ENCODE data around the gene NOS3. TPM values are rescaled to one million over a fixed set of nuclear protein-coding genes. Genes with fewer than 3 reads are reported as not detected.

NOS3 gene
- total RNA-seq, 1 experiment from 2014 or later = 0.46 TPM

DNA sequence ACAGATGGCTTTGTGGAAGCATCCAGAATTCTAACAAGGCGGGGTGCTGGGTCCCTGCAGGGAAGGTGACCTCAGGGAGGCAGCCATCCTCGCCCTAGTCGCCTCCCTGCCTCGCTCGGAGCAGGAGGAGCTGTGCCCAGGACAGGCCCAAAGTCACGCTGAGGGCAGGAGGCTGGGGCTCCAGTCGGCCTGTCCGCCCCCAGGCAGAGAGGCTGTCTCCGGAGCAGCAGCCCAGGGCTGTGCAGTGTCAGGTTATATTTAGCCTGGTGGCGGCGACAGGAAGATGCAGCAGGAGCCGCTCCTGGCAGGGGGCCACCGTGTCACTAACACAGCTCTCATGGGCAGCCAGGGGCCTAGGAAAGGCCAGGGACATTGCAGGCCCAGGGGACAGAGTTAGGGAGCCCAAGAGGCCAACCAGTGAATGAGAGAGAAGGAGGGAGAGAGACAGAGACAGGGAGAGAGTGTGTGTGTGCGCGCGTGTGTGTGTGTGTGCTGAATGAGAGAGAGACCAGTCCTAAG lies 26.2 kb upstream of the NOS3 start:
- no peak for DNase-seq (ENCODE audit: low read depth)

DNA sequence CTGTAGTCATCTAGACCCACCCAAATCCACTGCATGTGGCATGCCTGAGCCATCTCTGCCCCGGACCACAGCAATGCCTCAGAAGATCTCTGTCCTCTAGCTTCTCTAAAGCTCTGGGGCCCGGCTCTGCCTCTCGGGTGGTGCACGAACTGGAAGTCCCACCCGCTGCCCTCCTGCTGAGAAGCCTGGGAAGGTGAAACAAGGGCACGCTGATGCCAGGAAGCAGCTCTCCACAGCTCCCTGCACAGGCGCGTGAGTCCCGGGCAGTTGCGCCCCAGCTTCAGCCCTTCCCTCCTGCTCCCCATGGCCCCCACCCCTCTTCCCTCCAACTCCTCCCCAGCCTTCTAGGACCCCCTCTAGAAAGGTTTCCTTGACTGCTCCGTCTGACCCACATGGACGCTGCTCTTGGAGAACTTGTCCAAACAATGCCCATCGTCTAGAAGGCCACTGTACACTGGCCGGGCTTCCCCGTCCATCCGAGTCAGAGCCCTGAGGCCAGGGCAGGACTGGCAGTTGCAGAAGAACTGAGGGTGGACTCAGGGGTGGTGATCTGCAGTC lies 25.5 kb upstream of the NOS3 start:
- no peak for DNase-seq (ENCODE audit: low read depth)

DNA sequence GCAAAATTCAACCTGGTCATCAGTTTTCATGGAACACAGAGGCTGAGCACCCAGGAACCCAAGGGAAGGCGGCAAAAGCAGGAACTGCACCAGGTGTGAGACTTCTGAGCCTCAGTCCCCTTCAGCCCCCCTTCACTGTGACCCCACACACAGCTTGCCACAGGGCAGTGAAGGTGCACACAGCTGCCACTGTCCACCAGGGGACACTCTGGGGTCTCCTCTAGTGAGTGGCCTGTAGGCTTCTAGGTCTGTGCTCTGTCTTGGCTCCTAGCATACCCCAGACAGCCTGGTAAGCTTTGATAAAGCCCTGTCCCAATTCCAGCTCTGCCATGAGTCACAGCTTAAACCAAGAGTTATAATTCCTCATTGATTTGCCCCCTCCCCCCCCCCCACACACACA lies 24.8 kb upstream of the NOS3 start:
- DNase-seq (ENCODE audit: low read depth) = no peak

GRCh38 chr7:150967349-150967748 lies 23.5 kb upstream of the NOS3 start:
- DNase-seq (ENCODE audit: low read depth) = no peak

- DNase-seq (ENCODE audit: low read depth) = no peak
Observed at GRCh38 chr7:150968056-150968733, 22.6 kb upstream of the NOS3 start.

GRCh38 chr7:150968734-150969372 lies 22.0 kb upstream of the NOS3 start:
- no peak for DNase-seq (ENCODE audit: low read depth)

DNA sequence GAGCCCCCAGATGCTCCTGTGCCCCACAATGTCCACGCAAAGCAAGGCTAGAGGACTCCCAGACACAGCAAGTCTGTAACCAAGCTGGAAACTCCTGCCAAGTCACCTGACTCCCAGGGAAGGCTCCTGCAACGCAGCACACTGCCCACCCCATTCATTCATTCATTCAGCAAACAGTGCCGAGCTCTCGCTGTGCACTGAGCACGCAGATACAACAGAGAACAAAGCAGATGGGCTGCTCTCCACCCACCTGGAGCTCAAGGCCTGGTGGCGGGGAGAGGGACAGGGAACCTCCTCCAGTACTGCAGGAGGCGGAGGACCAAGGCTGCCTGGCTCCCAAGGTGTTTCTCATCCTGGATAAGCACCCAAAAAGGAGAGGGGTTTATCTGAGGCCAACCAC lies 21.3 kb upstream of the NOS3 start:
- DNase-seq (ENCODE audit: low read depth) = no peak

DNA sequence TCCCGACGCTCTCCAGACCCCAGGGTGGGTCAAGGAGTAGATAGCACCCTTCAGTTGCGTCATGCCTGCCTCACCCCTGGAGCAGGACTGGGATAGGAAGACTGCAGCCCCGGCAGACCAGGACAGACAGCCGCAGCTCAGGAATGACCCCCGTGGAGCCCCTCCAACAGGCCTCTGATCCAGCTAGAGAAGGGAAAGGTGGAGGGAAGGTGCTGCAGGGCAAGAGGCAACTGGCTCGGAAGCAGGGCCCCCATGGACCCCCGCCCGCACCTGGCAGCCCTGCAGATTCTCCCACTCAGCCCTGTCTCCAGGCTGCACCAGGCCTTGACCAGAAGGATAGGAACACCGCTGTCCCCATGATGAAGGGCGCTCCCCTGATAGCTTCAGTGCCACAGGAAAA lies 20.4 kb upstream of the NOS3 start:
- no peak for DNase-seq (ENCODE audit: low read depth)

DNA sequence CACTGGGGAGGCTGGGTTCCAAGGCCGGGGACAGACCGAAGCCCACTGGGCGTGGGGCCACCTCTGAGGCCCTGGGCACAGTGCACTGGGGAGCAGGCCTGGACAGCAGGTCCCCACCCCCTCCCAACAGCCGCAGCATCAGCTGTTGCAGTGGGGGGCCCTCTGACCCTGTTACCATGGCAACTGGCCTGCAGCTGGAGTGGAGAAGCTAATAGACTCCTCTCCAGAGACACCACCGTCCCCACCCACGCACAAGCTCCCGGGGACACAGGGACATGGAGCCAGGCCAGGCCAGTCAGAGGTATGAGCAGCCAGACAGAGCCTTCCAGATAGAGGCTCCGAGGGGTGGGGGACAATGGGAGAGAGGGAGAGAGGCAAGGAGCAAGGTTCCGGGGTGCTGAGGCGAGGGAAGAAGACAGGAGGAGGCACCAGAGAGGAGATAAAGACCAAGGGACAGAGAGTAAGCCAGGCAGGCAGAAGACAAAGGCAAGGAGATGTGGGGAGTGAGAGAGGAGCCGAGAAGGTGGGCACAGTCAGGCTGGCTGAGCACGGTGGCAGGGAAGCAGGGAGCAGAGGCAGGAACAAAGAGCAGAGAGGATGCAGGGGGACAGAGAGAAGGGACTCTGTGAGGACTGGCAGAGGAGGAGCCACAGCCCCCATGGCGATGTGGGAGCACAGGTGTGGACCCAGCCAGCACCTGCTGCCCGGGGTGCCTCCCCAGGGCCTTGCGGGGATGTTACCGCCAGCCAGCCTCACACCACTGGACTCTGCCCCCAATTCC lies 19.4 kb upstream of the NOS3 start:
- no peak for DNase-seq (ENCODE audit: low read depth)

DNA sequence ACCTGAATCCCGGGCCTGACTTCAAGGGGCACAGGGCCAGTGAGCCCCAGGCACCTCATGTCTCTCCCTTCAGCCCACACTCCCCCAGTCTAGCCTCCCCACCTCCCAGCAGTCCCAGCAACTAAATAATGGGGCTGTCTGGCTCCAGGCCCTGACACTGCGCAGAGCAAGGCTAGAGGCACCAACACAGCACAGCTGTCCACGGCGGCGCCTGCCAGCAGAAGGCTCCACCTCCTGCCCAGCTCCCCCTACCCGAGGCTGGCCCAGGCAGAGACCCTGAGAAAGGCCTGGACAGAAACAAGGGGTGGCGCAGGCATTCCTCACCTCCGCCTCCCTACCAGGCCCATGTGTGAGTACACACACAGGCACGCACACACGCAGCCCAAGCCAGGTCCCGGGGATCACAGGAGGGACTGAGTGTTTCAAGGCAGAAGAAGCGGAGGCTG lies 18.8 kb upstream of the NOS3 start:
- DNase-seq (ENCODE audit: low read depth) = no peak

DNA sequence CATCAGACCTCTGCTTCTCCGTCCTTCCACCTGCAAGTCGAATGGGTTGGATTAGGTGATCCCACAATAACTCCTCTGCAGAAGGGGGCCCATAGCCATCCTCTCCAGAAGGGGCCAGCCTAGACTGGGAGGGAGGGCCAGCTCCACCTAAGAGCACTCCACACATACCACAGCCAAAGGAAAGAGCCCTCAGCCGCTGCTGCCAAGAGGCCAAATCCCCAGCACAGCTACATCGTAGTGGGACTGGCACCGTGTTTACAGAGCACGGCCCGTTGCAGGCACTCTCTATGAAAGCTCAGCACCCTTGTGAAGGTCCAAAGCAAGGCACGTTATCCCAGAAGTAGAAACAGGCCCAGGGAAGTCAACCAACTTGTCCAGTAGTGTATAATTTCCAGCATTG lies 18.1 kb upstream of the NOS3 start:
- DNase-seq (ENCODE audit: low read depth) = no peak

DNA sequence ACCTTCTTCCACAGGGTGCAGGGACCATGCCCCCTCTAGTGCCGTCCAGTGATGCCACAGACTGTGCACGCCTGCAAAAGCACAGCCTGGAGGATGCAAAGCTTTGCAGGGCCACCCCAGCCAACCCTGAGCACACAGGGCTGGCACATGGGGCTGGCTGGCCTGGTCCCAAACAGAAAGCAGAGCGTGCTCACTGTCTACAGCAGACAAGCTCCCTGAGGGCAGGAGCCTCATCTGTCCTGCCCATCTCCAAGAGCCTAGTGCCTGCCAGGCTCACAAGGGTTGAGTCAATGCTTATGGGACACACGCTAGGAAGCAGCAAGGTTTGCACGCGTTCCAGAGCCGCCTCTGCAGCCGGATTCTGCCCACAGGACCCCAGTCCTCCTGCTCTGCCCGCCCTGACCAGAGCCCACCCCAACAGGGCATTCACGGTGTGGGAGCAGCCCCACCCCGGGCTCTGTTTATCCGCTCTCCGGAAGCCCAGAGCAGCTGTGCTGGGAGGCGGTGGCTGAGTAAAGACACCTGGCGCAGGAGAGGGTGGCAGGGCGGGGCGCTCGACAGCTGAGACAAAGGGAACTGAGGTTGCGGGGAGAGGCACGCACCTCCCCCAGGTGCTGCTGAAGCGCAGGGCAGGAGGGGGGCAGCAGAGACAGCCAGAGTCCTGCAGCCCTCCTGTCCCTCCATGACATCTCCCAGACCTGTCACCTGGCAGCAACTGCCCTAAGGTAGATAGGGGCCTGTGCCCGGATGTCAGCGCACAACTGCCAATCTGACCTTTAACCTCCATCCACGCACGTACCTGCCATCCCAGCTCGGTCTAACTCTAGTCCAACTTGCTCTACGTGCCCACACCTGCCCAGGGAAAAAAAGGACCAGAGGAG lies 17.0 kb upstream of the NOS3 start:
- DNase-seq (ENCODE audit: low read depth) = no peak

DNA sequence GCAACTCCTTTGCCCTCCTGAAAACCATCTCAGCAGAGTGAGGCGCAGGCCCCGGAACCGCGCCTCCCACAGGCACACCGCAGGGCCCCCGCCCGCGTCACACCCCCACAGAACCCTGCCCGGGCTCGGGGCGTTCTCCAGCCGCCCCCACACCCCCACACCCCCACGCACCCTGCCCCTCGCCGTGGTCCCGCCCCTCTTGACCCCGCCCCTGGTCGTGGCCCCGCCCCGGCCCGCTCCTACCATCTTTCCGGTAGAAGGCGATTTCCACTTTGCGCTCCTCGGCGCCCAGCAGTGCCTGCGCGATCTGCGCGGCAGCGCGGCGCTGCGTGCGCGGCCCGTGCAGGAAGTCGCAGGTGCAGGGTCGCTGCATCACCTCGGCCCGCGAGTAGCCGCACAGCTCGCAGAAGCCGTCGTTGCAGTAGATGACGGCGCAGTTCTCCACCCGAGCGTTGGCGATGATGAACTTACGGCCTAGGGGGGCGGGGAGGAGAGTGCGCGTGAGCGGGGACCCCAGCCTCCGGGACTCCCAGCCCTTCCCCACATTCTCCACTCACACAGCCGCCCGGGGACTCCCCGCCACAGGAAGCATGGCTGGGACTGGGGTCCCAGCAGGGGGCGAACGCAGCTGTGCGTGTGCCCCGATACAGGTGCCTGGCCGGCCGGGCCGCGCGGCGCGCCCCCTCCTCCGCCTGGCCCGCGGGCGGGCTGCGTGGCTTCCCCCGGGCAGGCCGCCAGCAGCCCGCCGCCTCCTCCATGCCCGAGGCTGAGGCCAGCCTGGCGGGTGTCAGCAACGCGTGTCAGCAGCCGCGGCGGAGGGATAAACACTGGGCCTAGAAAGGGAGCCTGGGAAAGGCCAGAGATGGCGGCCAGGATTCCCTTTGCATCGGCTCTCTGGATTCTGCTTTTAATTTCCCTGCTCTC lies 16.1 kb upstream of the NOS3 start:
- DNase-seq (ENCODE audit: low read depth) = peak; percentile 66

- DNase-seq (ENCODE audit: low read depth) = no peak
Observed at GRCh38 chr7:150975536-150976319, 15.1 kb upstream of the NOS3 start.

DNA sequence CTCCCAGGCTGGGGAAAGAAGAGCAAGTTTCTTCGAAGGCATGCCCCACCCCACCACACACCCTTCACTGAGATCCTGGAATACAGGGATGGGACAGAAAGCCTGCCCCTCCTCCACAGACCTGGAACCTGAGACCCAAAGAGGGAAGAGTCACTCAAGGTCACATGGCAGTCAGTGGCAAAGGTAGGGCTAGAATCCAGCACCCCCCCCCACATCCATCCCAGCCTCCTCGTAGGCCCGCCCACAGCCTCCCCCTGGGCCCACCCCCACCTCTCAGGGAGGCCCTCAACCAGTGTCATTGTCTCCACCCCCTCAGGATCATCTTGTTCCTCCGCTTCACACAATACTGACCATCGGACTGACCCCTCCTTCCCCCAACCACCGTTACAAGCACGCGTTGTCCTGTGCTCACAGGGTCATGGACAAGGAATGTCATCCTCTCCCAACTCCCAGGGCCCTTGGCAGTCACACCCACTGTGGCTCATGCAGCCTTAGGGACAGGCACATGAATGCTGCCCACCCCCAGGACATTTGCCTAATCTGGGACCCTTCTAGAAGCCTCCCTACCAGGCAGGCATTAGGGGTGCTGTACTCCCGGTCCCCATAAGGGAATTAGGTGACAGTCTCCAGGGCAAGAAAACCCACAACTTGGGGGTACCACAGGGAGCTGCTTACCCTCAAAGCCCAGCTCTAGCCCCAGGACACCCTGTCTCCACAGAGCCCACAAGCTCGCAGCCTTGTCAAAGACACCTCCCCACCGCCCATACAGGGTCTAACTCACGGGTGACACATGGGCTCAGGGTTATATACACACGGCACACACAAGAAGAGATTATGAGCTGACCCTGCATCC lies 14.1 kb upstream of the NOS3 start:
- DNase-seq (ENCODE audit: low read depth) = no peak

DNA sequence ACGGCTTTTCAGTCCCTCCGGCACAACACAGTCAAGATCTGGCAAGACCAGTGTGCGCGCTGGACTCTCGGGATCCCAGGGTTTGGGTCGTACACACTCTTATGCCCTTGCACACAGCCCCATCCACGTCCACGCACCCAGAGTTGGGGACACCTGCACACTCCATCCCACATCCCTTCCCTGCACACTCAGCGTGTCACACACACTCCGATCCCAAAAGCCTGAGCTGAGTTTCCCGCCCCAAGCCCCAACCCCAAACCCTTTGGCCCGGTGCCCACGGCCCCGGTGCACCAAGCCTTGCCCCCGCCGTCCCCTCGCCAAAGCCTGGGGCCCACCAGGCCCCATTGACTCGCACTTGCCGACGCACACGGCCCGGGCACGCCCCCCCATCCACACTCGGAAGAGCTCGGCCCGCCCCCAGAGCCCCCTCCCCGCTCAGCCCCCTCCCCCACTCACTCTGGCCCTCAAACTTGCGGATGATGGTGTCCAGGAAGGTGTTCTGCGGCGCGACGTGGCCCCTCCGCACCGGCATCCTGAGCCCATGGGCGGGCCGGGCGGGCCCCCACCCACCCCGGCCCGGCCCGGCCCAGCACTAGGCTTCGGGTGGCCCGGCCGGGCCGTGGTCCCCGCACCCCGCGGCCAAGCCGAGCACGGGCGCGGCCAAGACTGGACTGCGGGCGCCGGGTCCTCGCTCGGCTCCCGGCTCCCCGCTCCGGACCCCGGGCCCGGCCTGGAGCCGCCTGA lies 13.3 kb upstream of the NOS3 start:
- DNase-seq (ENCODE audit: low read depth) = no peak

DNA sequence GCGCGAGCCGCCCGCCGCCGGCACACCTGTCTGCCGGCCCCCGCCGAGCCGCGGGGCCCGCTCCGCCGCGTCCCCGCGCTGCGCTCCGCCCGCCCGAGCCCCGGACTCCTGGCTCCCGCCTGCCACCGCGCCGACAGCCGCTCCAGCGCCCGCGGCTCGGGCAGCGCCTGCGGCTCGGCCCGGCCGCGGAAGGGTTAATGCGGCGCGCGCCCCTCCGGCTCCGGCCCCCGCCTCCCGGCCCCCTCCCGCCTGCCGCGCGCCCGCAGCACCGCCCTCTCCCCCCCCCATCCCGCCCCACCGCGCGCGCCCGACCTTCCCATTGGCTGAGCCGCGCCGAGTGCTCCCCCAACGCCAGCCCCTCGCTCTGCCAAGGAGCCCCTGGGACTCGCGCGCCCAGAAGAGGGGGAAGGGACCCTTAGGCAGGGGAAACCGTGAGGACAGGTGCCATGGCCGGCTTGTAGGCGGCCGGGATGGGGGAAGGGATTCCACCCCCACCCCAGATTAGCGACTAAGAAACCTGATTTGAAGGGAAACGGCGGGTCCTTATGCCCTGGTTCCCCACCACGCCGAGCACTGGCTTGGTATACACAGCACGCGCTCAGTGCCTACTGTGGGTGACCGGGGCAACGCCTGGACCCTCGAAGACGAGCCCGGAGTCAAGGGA lies 12.6 kb upstream of the NOS3 start, which contains the start of gene KCNH2:
Gene KCNH2, minus strand, starts transcription at position 196 of the 664 bp plus-strand sequence. CDS start 408 bp downstream, outside the sequence.
- DNase-seq (ENCODE audit: low read depth) = peak; percentile 73
